DMS153 (cell line): ENCODE data around the gene HHLA2.
"Not testable (repeated sequence)": the region's sequence is repeated elsewhere in the genome, so short reads cannot be mapped to it uniquely, and the experiment has no call there.

Source experiments
- DNase-seq: peaks from one replicate; lab custom pipeline; 2025; lab: John Stamatoyannopoulos, UW

HHLA2 gene

GRCh38 chr3:108342837-108343486, 46.6 kb downstream of the HHLA2 start:
- no peak for DNase-seq

GRCh38 chr3:108343491-108343890, 47.1 kb downstream of the HHLA2 start:
- no peak for DNase-seq

GRCh38 chr3:108345492-108346205, 49.3 kb downstream of the HHLA2 start:
- peak; percentile 33 for DNase-seq

- no peak for DNase-seq
These were observed 50.2 kb downstream of the HHLA2 start for GRCh38 chr3:108346301-108347227.

- no peak for DNase-seq
These were observed 55.8 kb downstream of the HHLA2 start for GRCh38 chr3:108352176-108352575.

GRCh38 chr3:108354562-108354961, 58.2 kb downstream of the HHLA2 start:
- DNase-seq, result no peak

GRCh38 chr3:108357042-108357441, 60.7 kb downstream of the HHLA2 start:
- no peak for DNase-seq

- no peak for DNase-seq
These were observed 62.7 kb downstream of the HHLA2 start for GRCh38 chr3:108359011-108359410.

- DNase-seq, result no peak
These were observed 79.7 kb downstream of the HHLA2 start for GRCh38 chr3:108376026-108376425.

GRCh38 chr3:108377384-108377783, 81.0 kb downstream of the HHLA2 start:
- no peak for DNase-seq

GRCh38 chr3:108378153-108378951, 82.0 kb downstream of the HHLA2 start:
- no peak for DNase-seq

GRCh38 chr3:108378952-108379342, 82.6 kb downstream of the HHLA2 start:
- not testable (repeated sequence) for DNase-seq

- DNase-seq, result peak; percentile 2
These were observed 83.9 kb downstream of the HHLA2 start for GRCh38 chr3:108380128-108380795.

GRCh38 chr3:108381529-108382140, 85.3 kb downstream of the HHLA2 start:
- DNase-seq, result no peak

- no peak for DNase-seq
These were observed 87.0 kb downstream of the HHLA2 start for GRCh38 chr3:108383306-108383705.

- peak; percentile 4 for DNase-seq
These were observed 90.7 kb downstream of the HHLA2 start for GRCh38 chr3:108387063-108387462.

- DNase-seq, result peak; percentile 11
These were observed 92.1 kb downstream of the HHLA2 start for GRCh38 chr3:108388136-108389132.

GRCh38 chr3:108389372-108389771, 93.0 kb downstream of the HHLA2 start:
- DNase-seq, result peak; percentile 35

GRCh38 chr3:108391917-108392593, 95.7 kb downstream of the HHLA2 start:
- DNase-seq, result no peak
